Effector memory CD8-positive, alpha-beta T cell (primary cell): ENCODE results near the gene CEP57.

Experiments
- ATAC-seq: fragments of 150-1000 bp; cut with Tn5 transposase; replicated peaks from 2 replicates; pipeline ENCODE4 v1.10.0; 2021; ENCODE audit warnings: mild to moderate bottlenecking, moderate library complexity
- DNase-seq, 3 experiments: peaks; one replicate each; pipeline ENCODE4 v3.0.0; 2021
- H3K27ac Mint-ChIP-seq, 2 donors: one replicate each; pipeline ENCODE4 v1.8.0; 2022; ENCODE audit warnings: mild to moderate bottlenecking in 2 of 2, mixed read lengths in 2 of 2, moderate library complexity in 2 of 2
- H3K27me3 Mint-ChIP-seq, 2 donors: one replicate each; pipeline ENCODE4 v1.8.0; 2022; ENCODE audit warnings: mixed read lengths in 2 of 2
- H3K36me3 Mint-ChIP-seq: one replicate; pipeline ENCODE4 v1.8.0; 2022; ENCODE audit warnings: mild to moderate bottlenecking, moderate library complexity, mixed read lengths; ENCODE audit not compliant: insufficient read depth
- H3K4me1 Mint-ChIP-seq, 2 donors: one replicate each; pipeline ENCODE4 v1.8.0; 2022; ENCODE audit warnings: low read depth in 2 of 2, mixed read lengths in 2 of 2
- H3K4me3 Mint-ChIP-seq, 2 donors: one replicate each; pipeline ENCODE4 v1.8.0; 2022; ENCODE audit warnings: mild to moderate bottlenecking in 2 of 2, mixed read lengths in 2 of 2, moderate library complexity in 2 of 2
- H3K9me3 Mint-ChIP-seq, 2 donors: one replicate each; pipeline ENCODE4 v1.8.0; 2022; ENCODE audit warnings: mixed read lengths in 2 of 2

CEP57 gene

GRCh38 chr11:95789506-95790122 lies 684 bp upstream of the CEP57 start, which contains the start of gene FAM76B:
Gene FAM76B, minus strand, starts transcription at chr11:95789782. Its CDS starts 304 bp downstream, at chr11:95789478.
- H3K27me3 Mint-ChIP-seq, result no peaks in the 10 kb centered on the region
- H3K4me1 Mint-ChIP-seq, result peaks cover 34 to 49% of the 10 kb centered on the region in 2 donors
- ATAC-seq (peak; percentile 69), DNase-seq (peak; percentile 97 to 99 (median 98))
- H3K4me3 Mint-ChIP-seq, result peak within 1 kb of the TSS; percentile 93 to 100
- no peaks in the 10 kb centered on the region for H3K9me3 Mint-ChIP-seq
- peaks cover 49% of the 10 kb centered on the region for H3K36me3 Mint-ChIP-seq
- peak within 1 kb of the TSS; percentile 100 for H3K27ac Mint-ChIP-seq

- Mint-ChIP-seq H3K4me3 (peak overlapping the region; percentile 93 to 100), H3K4me1 (peaks cover 34 to 49% of the 10 kb centered on the region in 2 donors), H3K27me3 (no peaks in the 10 kb centered on the region), H3K9me3 (no peaks in the 10 kb centered on the region), H3K36me3 (peaks cover 34% of the 10 kb centered on the region), H3K27ac (peak overlapping the region; percentile 100)
- DNase-seq (peak; percentile 33 to 40 (median 36)), ATAC-seq (no peak)
Measured at GRCh38 chr11:95790933-95791708, 823 bp downstream of the CEP57 start.

GRCh38 chr11:95791709-95792033 lies 1.4 kb downstream of the CEP57 start:
- H3K36me3 Mint-ChIP-seq, result peaks cover 32% of the 10 kb centered on the region
- ATAC-seq (no peak), DNase-seq (no peak)
- peak overlapping the region; percentile 100 for H3K27ac Mint-ChIP-seq
- H3K27me3 Mint-ChIP-seq, result no peaks in the 10 kb centered on the region
- H3K9me3 Mint-ChIP-seq, result no peaks in the 10 kb centered on the region
- peaks cover 34 to 49% of the 10 kb centered on the region in 2 donors for H3K4me1 Mint-ChIP-seq
- peak overlapping the region; percentile 93 to 100 for H3K4me3 Mint-ChIP-seq

- H3K9me3 Mint-ChIP-seq, result no peaks in the 10 kb centered on the region
- H3K36me3 Mint-ChIP-seq, result peaks cover 28% of the 10 kb centered on the region
- DNase-seq (no peak), ATAC-seq (no peak)
- peak overlapping the region; percentile 100 for H3K27ac Mint-ChIP-seq
- H3K4me3 Mint-ChIP-seq, result peak overlapping the region; percentile 93 to 100
- no peaks in the 10 kb centered on the region for H3K27me3 Mint-ChIP-seq
- H3K4me1 Mint-ChIP-seq, result peaks cover 34 to 49% of the 10 kb centered on the region in 2 donors
Measured at GRCh38 chr11:95792200-95792599, 1.9 kb downstream of the CEP57 start.

GRCh38 chr11:95792700-95793099 lies 2.4 kb downstream of the CEP57 start:
- H3K27ac Mint-ChIP-seq, result peak overlapping the region in 1 of 2 donors; percentile 87
- H3K27me3 Mint-ChIP-seq, result no peaks in the 10 kb centered on the region
- no peak overlapping the region for H3K4me3 Mint-ChIP-seq
- DNase-seq (no peak), ATAC-seq (no peak)
- peaks cover 25% of the 10 kb centered on the region for H3K36me3 Mint-ChIP-seq
- no peaks in the 10 kb centered on the region for H3K9me3 Mint-ChIP-seq
- H3K4me1 Mint-ChIP-seq, result peaks cover 34 to 48% of the 10 kb centered on the region in 2 donors

- no peak for DNase-seq
- H3K27ac Mint-ChIP-seq, result peak overlapping the region in 1 of 2 donors; percentile 87
- no peaks in the 10 kb centered on the region for H3K27me3 Mint-ChIP-seq
- no peak overlapping the region for H3K4me3 Mint-ChIP-seq
- H3K4me1 Mint-ChIP-seq, result peaks cover 31 to 44% of the 10 kb centered on the region in 2 donors
- H3K9me3 Mint-ChIP-seq, result no peaks in the 10 kb centered on the region
- ATAC-seq, result no peak
- H3K36me3 Mint-ChIP-seq, result peaks cover 25% of the 10 kb centered on the region
Measured at GRCh38 chr11:95793116-95793515, 2.8 kb downstream of the CEP57 start.

- Mint-ChIP-seq H3K9me3 (no peaks in the 10 kb centered on the region), H3K27me3 (no peaks in the 10 kb centered on the region), H3K36me3 (peaks cover 21% of the 10 kb centered on the region), H3K27ac (peak overlapping the region in 1 of 2 donors; percentile 87), H3K4me1 (peaks cover 23 to 39% of the 10 kb centered on the region in 2 donors), H3K4me3 (no peak overlapping the region)
- ATAC-seq (no peak), DNase-seq (no peak)
Measured at GRCh38 chr11:95794086-95794485, 3.8 kb downstream of the CEP57 start.

- H3K4me1 Mint-ChIP-seq, result peaks cover 21 to 48% of the 10 kb centered on the region in 2 donors
- ATAC-seq, result no peak
- H3K36me3 Mint-ChIP-seq, result peaks cover 11% of the 10 kb centered on the region
- no peak overlapping the region for H3K4me3 Mint-ChIP-seq
- H3K27me3 Mint-ChIP-seq, result no peaks in the 10 kb centered on the region
- DNase-seq, result no peak
- peak overlapping the region in 1 of 2 donors; percentile 23 for H3K27ac Mint-ChIP-seq
- no peaks in the 10 kb centered on the region for H3K9me3 Mint-ChIP-seq
Measured at GRCh38 chr11:95795627-95796295, 5.5 kb downstream of the CEP57 start.

GRCh38 chr11:95796501-95796900 lies 6.2 kb downstream of the CEP57 start:
- no peak for ATAC-seq
- Mint-ChIP-seq H3K4me1 (peaks cover 13 to 41% of the 10 kb centered on the region in 2 donors), H3K4me3 (no peak overlapping the region), H3K9me3 (no peaks in the 10 kb centered on the region), H3K27me3 (no peaks in the 10 kb centered on the region), H3K36me3 (peaks cover 13% of the 10 kb centered on the region), H3K27ac (no peak overlapping the region)
- DNase-seq, result no peak

GRCh38 chr11:95799546-95799945 lies 9.2 kb downstream of the CEP57 start:
- Mint-ChIP-seq H3K4me1 (peaks cover 0 to 18% of the 10 kb centered on the region in 2 donors), H3K27ac (peak overlapping the region in 1 of 2 donors; percentile 65), H3K27me3 (no peaks in the 10 kb centered on the region), H3K4me3 (no peak overlapping the region), H3K36me3 (peaks cover 23% of the 10 kb centered on the region), H3K9me3 (no peaks in the 10 kb centered on the region)
- no peak for DNase-seq
- no peak for ATAC-seq

- Mint-ChIP-seq H3K4me3 (no peak overlapping the region), H3K36me3 (peaks cover 23% of the 10 kb centered on the region), H3K4me1 (peaks cover 0 to 13% of the 10 kb centered on the region in 2 donors), H3K27me3 (no peaks in the 10 kb centered on the region), H3K27ac (no peak overlapping the region), H3K9me3 (no peaks in the 10 kb centered on the region)
- DNase-seq (no peak), ATAC-seq (no peak)
Measured at GRCh38 chr11:95800438-95800837, 10.1 kb downstream of the CEP57 start.

GRCh38 chr11:95802806-95803205 lies 12.5 kb downstream of the CEP57 start:
- no peak overlapping the region for H3K4me3 Mint-ChIP-seq
- no peak for ATAC-seq

GRCh38 chr11:95803973-95804372 lies 13.7 kb downstream of the CEP57 start:
- H3K36me3 Mint-ChIP-seq, result peaks cover 24% of the 10 kb centered on the region

More at GRCh38 chr11:95802806-95803205, 12.5 kb downstream of the CEP57 start:
- no peak for DNase-seq
- H3K36me3 Mint-ChIP-seq, result peaks cover 24% of the 10 kb centered on the region
- no peaks in the 10 kb centered on the region for H3K27me3 Mint-ChIP-seq
- peaks cover 0 to 10% of the 10 kb centered on the region in 2 donors for H3K4me1 Mint-ChIP-seq
- no peak overlapping the region for H3K27ac Mint-ChIP-seq
- H3K9me3 Mint-ChIP-seq, result no peaks in the 10 kb centered on the region

More at GRCh38 chr11:95803973-95804372, 13.7 kb downstream of the CEP57 start:
- no peaks in the 10 kb centered on the region for H3K9me3 Mint-ChIP-seq
- H3K4me3 Mint-ChIP-seq, result no peak overlapping the region
- ATAC-seq (no peak), DNase-seq (no peak)
- peaks cover 0 to 10% of the 10 kb centered on the region in 2 donors for H3K4me1 Mint-ChIP-seq
- no peak overlapping the region for H3K27ac Mint-ChIP-seq
- H3K27me3 Mint-ChIP-seq, result no peaks in the 10 kb centered on the region
